HG03108 (cell line): Measurements from ENCODE around the gene BCL2L1.

Source experiments
- ATAC-seq: cut with Tn5 transposase; IDR thresholded peaks from one replicate; pipeline ENCODE4 v1.9.1; 2021; ENCODE audit warnings: moderate library complexity; ENCODE audit not compliant: unreplicated experiment

Gene BCL2L1

GRCh38 chr20:31615416-31615815, 107.3 kb downstream of the BCL2L1 start:
- ATAC-seq: no peak
